BJ (cell line): ENCODE results near the gene RNF34. TPM values are rescaled to one million over a fixed set of nuclear protein-coding genes. Genes with fewer than 3 reads are reported as not detected.

ENCODE experiments used
- CTCF ChIA-PET: fragments of 350-600 bp; formaldehyde crosslinking; extraction: SDS; loops from one replicate; lab custom pipeline; 2021; ENCODE audit warnings: antibody characterized with exemption, inconsistent platforms; lab: Yijun Ruan, JAX
- POLR2A ChIA-PET: fragments of 300-600 bp; sonication (Branson Sonifier 250); formaldehyde crosslinking; extraction: SDS; loops from one replicate; lab custom pipeline; 2021; ENCODE audit warnings: antibody characterized with exemption; lab: Charles Lee
- DNase-seq: peaks from one replicate; pipeline ENCODE4 v3.0.0-alpha.2; 2011; ENCODE audit warnings: low read depth
- H3K27me3 ChIP-seq: 2 replicates; pipeline ENCODE4 v1.6.0; 2011; ENCODE audit warnings: low read length; ENCODE audit not compliant: control insufficient read depth, insufficient read depth
- H3K36me3 ChIP-seq: 2 replicates; pipeline ENCODE4 v1.5.1; 2011; ENCODE audit warnings: low read length; ENCODE audit not compliant: control insufficient read depth, insufficient read depth
- H3K4me3 ChIP-seq: 2 replicates; pipeline ENCODE4 v1.5.1; 2011; ENCODE audit warnings: low read depth, mild to moderate bottlenecking, control low read depth, low read length
- polyA plus RNA-seq: library from polyadenylated mRNA; depleted of rRNA; stranded (reverse); fragments of >200 nt; gene quantifications from 2 replicates; pipeline ENCODE4 v1.2.3, GENCODE V29; 2011
- TF ChIP-seq, protein P1 (sequence below): IDR thresholded peaks from 2 replicates; pipeline ENCODE4 v1.5.1; 2011; ENCODE audit warnings: low read depth, mild to moderate bottlenecking, control low read depth, inconsistent platforms, low read length, moderate library complexity; ENCODE audit not compliant: insufficient read depth

Gene RNF34
- polyA plus RNA-seq, 1 experiment = 80.3 TPM

DNA sequence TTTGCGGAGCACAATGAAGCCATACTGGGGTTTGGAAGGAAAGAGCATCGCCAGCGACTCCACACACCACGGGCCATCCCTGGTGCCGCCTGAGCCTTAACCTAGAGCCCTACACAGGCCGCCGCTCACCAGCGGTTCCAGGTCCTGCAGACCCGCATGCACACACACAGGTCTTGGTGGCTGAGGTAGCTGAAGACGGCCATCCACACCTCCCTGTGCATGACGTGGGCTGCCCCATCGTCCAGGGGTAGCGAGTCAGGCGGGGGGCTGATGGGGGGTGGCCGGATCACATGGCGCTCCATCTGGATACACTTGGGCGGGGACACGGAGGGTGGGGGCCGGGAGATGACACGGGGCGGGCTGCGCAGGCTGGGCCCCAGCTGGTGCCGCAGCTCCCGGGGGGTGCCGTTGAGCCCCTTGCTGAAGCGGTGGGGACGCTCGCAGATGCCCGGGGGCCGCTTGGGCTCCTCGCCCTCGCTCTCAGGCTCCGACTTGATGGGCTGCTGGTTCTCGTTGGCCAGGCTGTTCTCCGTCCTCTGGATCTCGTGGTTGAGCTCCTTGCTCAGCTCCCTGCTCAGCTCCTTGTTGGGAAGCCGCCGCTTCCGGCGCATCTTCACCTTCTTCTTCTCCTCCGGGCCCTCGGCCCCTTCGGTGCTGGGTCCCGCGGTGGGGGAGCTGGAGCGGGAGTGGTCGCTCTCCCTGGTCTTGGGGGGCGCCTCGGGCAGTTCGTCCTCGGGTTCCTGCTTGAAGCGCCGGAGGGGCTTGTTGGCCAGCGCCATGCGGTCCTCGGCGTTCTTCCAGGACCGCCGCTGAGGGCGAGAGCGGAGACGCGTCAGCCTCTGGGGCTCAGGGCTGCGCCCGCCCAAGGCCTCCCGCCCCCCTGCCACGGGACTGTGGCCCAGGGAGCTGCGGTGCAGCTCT, 42.4 kb downstream of the RNF34 start:
- H3K27me3 ChIP-seq = no peaks in the 10 kb centered on the region
- H3K4me3 ChIP-seq = no peak overlapping the region
- H3K36me3 ChIP-seq = peaks cover 22% of the 10 kb centered on the region
- no peak for DNase-seq
- TF ChIP-seq, protein P1, sequence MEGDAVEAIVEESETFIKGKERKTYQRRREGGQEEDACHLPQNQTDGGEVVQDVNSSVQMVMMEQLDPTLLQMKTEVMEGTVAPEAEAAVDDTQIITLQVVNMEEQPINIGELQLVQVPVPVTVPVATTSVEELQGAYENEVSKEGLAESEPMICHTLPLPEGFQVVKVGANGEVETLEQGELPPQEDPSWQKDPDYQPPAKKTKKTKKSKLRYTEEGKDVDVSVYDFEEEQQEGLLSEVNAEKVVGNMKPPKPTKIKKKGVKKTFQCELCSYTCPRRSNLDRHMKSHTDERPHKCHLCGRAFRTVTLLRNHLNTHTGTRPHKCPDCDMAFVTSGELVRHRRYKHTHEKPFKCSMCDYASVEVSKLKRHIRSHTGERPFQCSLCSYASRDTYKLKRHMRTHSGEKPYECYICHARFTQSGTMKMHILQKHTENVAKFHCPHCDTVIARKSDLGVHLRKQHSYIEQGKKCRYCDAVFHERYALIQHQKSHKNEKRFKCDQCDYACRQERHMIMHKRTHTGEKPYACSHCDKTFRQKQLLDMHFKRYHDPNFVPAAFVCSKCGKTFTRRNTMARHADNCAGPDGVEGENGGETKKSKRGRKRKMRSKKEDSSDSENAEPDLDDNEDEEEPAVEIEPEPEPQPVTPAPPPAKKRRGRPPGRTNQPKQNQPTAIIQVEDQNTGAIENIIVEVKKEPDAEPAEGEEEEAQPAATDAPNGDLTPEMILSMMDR = no peak
- CTCF ChIA-PET = interaction anchor here (0.7 to 7.2 kb wide), 29 partner anchors 9 to 382 kb away, joined by 3 to 127 read pairs (median 4); partner anchors contain the start of genes ANAPC5 and RNF34
- POLR2A ChIA-PET = no interaction called here

- ChIA-PET CTCF (interaction anchor here (0.6 to 7.2 kb wide), 30 partner anchors 9 to 383 kb away, joined by 3 to 127 read pairs (median 4); partner anchors contain the start of gene ANAPC5), POLR2A (no interaction called here)
- Histone ChIP-seq H3K36me3 (peaks cover 21% of the 10 kb centered on the region), H3K27me3 (no peaks in the 10 kb centered on the region), H3K4me3 (no peak overlapping the region)
- DNase-seq = no peak
- TF ChIP-seq, protein P1 = peak; percentile 99
Measured at GRCh38 chr12:121443193-121443870, 43.4 kb downstream of the RNF34 start.

DNA sequence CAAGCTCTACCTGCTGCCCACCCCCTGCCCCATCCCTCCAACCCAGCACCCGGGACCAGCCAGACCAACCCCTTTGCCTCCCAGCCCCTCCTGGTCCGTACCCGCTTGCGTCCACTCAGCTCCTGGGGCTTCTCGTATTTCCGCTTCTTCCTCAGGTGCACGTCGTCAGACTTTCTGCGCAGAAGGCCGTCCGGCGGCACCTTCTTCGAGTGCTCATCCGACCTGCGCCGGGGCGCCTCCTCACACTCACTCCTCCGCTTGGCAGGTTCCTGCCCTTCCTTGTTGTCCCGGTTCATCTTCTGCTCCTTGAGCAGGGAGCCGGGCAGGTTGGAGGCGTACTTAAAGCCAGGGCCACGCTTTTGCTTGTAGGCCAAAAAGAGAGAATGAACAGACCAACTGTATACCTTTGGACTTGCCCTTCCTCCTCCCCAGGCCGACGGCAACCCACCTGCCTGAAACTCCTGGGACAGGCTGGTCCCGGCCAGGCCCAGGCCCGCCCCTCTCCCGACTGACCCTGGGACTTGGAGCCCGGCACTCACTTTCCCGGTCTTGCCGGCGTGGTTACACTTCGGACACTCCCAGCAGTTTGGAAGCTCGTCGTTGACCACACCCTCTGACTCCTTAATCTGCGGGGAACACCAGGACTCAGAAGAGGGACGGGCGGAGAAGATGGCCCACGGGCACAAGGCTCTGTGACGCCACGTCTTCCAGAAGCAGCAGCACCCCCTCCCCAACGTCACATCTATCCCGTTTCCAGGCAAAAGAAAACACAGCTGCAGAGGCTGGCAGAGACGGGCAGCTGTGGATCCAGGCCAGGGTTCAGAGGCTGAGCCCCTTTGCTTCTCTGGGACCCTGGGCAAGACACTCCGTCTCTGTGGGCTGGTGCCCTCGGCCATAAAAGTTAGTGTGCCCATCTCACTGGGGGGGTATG, 44.3 kb downstream of the RNF34 start:
- no peak for DNase-seq

GRCh38 chr12:121444842-121445202, 44.9 kb downstream of the RNF34 start:
- Histone ChIP-seq H3K36me3 (peaks cover 16% of the 10 kb centered on the region), H3K4me3 (no peak overlapping the region), H3K27me3 (no peaks in the 10 kb centered on the region)
- no peak for DNase-seq
- ChIA-PET POLR2A (no interaction called here), CTCF (interaction anchor here (1.2 to 7.2 kb wide), 4 partner anchors 11 to 110 kb away, joined by 7 to 127 read pairs (median 33); no protein-coding TSS in a partner anchor)
- TF ChIP-seq, protein P1 = no peak

More for the DNA sequence above, 44.3 kb downstream of the RNF34 start:
- POLR2A ChIA-PET = no interaction called here
- H3K27me3 ChIP-seq = no peaks in the 10 kb centered on the region
- TF ChIP-seq, protein P1 = no peak
- H3K4me3 ChIP-seq = no peak overlapping the region
- CTCF ChIA-PET = interaction anchor here (0.6 to 7.2 kb wide), 22 partner anchors 8 to 126 kb away, joined by 3 to 127 read pairs (median 4); partner anchors contain the start of gene ANAPC5
- H3K36me3 ChIP-seq = peaks cover 19% of the 10 kb centered on the region
